Measurements from ENCODE around the gene MIS18A.

DNA sequence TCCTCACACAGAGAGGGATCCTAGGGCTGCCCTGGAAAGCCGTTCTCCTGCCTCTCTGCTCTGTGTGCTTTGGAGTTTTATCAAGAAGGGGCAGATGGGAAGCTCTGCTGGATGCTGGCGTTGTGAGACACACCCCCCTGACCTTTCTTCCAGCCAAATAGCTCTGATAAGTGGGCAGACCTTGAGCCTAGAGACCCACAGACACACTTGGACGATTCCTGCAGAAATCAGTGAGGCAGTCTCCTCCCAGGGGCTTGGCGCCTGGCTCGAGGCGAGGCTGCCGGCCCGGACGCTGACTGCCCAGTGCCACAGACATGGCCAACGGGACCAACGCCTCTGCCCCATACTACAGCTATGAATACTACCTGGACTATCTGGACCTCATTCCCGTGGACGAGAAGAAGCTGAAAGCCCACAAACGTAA lies 19.8 kb upstream of the MIS18A start, which contains the start of gene MRAP:
- TF ChIP-seq POLR2A (IDR thresholded peaks at IDR 0.05; ENCODE audit: low read length) = no peak
- no peak for TF ChIP-seq GATA1 (IDR thresholded peaks at IDR 0.05; ENCODE audit: low read depth, low read length)

Data from erythroblast (primary cell).